D721Med (cell line): ENCODE measurements around the gene GREM1.

Source experiments
- DNase-seq: peaks from one replicate; pipeline ENCODE4 v3.0.0; 2011; ENCODE audit warnings: low spot score; ENCODE audit not compliant: insufficient read length
- FAIRE-seq: peaks from 2 replicates; lab custom pipeline; 2011; peaks lifted over from hg19 to GRCh38; lab: Jason Lieb, UNC
- TF ChIP-seq, protein P1 (sequence below): IDR thresholded peaks from 2 replicates; pipeline ENCODE4 v1.5.1; 2012; ENCODE audit warnings: mild to moderate bottlenecking, control low read depth; ENCODE audit not compliant: insufficient read depth; ENCODE audit errors: missing control alignments

Gene GREM1

DNA sequence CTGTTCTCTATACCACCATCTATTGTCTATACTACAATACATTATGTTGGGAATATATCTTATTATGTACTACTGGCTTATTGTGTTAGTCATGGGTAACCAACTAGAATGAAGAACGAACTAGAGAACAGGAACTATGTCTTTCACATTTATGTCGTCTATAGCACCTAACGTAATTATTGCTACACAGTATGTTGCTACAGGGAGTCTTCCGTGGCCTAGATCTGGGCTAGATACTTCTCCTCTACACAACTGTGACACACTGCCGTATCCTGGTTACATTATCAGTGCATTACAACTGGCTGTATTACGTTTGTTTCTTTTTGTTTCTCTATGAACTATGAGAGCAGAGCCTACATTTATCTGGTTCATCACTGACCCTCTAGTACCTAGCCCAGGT, 42.3 kb upstream of the GREM1 start:
- FAIRE-seq (no peak), DNase-seq (no peak)
- TF ChIP-seq, protein P1, sequence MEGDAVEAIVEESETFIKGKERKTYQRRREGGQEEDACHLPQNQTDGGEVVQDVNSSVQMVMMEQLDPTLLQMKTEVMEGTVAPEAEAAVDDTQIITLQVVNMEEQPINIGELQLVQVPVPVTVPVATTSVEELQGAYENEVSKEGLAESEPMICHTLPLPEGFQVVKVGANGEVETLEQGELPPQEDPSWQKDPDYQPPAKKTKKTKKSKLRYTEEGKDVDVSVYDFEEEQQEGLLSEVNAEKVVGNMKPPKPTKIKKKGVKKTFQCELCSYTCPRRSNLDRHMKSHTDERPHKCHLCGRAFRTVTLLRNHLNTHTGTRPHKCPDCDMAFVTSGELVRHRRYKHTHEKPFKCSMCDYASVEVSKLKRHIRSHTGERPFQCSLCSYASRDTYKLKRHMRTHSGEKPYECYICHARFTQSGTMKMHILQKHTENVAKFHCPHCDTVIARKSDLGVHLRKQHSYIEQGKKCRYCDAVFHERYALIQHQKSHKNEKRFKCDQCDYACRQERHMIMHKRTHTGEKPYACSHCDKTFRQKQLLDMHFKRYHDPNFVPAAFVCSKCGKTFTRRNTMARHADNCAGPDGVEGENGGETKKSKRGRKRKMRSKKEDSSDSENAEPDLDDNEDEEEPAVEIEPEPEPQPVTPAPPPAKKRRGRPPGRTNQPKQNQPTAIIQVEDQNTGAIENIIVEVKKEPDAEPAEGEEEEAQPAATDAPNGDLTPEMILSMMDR, result no peak

DNA sequence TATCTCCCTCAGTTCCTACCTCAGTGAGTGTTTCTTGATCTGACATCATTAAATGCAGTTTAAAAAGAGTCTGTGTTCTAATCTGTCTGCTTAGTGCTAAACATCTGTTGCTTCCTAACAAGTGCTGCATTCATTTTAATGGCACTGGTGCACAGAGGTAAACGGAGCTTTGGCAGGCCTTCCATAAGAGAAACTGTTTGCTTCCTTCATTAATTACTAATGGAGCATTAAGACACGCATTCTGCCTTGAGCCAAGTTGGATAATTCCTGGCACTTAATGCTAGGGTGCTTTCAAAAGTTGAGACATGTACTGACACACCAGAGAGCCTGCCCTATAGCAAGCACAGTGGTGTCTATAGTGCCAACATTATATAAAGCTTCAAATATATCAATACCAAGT, 41.6 kb upstream of the GREM1 start:
- DNase-seq, result no peak
- FAIRE-seq, result no peak
- TF ChIP-seq, protein P1, result no peak

DNA sequence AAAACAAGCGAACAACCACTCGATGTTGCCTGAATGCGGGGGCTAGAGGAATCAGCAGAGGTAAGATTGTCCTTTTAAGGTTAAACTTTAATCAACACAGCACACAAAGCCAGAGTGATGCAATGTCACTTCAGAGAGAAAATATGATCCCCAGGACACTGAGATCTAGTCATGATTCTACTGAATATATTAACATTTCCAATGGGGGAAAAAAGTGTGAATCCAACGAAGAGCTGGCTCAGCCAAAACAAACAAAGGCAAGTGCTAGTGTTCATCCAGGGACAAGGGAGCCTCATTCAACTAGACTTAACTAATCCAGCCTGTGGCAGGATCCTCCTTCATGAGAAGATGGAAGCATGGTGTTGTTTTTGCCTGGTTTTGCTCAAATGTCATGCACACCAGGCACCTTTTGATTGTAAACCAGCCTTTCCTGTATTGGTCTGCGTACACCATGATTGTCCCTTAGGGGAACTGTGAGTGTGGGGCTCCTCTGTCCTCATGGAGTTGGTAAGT, 40.5 kb upstream of the GREM1 start:
- DNase-seq, result no peak
- TF ChIP-seq, protein P1, result no peak
- no peak for FAIRE-seq

DNA sequence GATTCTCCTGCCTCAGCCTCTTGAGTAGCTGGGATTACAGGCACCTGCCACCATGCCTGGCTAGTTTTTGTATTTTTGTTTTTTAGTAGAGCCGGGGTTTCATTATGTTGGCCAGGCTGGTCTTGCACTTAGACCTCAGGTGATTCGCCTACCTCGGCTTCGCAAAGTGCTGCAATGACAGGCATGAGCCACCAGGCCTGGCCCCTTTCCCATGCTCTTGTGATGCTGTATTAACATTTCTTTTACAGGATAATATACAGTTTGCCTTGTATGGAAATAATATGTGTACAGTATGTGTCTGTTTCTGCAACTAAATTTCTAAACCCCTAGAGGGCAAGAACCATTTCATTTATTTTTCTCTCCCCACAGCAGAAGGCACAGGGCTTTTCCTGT, 38.5 kb upstream of the GREM1 start:
- TF ChIP-seq, protein P1, result no peak
- FAIRE-seq (no peak), DNase-seq (no peak)

DNA sequence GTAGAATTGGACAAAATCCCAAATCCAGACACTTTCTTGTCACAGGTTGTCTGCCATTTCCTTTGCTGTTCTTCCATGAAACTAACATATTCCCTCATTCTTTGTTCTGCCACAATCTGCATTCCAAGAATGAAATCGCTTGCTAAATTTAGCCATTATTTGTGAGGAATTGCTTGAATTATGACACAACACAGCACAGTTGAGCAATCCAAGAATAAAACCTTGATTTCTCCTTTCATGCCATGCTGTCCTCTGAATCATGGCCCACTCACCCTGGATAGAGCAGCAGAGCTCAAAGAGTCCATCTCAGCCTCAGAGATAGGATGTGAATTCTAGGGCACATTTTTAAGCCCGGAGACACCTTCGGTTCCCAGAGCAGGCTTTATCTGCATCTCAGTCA, 35.2 kb upstream of the GREM1 start:
- no peak for DNase-seq
- no peak for FAIRE-seq
- TF ChIP-seq, protein P1, result no peak

DNA sequence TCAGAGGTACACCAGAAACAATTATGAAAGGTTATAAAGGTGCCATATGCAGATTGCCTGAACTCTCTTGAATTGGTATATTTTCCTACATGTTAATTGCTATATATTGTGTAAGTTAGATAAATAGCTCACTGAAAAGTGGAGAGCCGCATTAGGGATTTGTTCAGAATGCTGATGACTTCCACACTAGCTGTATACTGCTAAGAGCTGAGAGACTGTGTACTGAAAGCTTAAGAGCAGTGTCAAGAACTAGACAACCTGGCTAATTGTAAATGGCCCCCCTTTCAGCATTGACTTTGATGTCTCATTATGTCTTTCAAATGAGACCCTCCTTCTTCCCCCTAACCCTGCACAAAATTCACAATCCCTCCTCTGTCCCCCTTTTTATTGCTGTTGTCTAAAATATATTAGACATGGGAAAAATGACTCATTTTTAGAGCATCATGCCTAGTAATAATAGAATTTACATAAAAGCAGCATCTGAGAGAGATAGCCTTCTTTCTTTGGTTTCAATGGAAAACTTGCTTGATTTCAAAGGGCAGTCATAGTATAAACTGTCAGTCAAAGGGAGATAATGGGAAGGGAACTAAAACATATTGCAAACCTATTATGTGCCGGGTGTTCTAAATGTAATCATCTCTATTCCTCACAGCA, 34.7 kb upstream of the GREM1 start:
- no peak for FAIRE-seq
- TF ChIP-seq, protein P1, result no peak
- DNase-seq, result no peak

DNA sequence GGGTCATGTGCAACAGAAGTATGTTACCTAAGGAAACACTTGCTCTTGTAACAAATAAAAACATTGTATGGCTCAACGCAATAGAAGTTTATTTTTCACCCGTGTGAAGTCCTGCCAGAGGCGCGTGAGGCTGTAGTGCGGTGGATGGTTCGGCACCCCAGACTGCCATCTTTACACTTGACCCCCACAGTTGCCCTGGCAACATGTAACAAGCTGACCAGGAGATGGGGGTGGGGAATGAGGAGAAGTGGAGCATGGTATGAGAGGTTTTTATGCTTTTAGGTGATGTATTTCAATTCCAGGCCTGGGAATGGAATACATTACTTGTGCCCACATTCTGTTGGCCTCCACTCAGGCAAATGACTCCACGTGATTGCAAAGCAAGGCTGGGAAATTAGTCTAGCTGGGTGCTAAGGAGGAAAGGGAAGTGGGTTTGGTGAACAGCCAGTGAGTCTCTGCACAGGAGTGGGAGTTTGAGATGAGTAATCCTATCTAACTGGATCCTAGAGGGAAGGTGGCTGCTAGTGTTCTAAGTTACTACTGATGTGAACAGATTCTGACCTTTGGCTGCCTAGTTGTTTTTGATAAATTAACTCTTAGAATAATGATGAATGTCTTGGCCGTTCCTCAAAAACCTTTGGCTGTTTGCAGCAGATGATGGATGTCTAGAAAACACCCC, 33.8 kb upstream of the GREM1 start:
- TF ChIP-seq, protein P1, result no peak
- no peak for FAIRE-seq
- no peak for DNase-seq
